ENCODE data around the gene UBL3. TPM values are rescaled to one million over a fixed set of nuclear protein-coding genes. Genes with fewer than 3 reads are reported as not detected.

Gene UBL3
- total RNA-seq, 1 experiment from 2014 or later, result 19.0 TPM

GRCh38 chr13:29750183-29750530, 100.3 kb downstream of the UBL3 start:
- H3K23me2 ChIP-seq (ENCODE audit: insufficient read length, low read depth, low read length, poor library complexity, severe bottlenecking), result no peaks in the 10 kb centered on the region
- H2AK5ac ChIP-seq (ENCODE audit: insufficient read length, low read length), result no peak overlapping the region
- H4K91ac ChIP-seq (ENCODE audit: insufficient read length, low read depth, low read length), result no peak overlapping the region
- Mint-ChIP-seq H3K36me3 (ENCODE audit: insufficient read depth in 1 of 3, low read depth in 3 of 3) (no peaks in the 10 kb centered on the region), H3K27me3 (ENCODE audit: low read depth) (no peaks in the 10 kb centered on the region), H3K9me3 (no peaks in the 10 kb centered on the region; a peak in 1 of 5 replicates), H3K27ac (no peak overlapping the region), H3K4me3 (no peak overlapping the region), H3K4me1 (peaks cover 14 to 18% of the 10 kb centered on the region in 2 experiments)
- H3K79me2 ChIP-seq (ENCODE audit: insufficient read depth, low read length), result no peaks in the 10 kb centered on the region
- H3T11ph ChIP-seq (ENCODE audit: low read length), result no peak overlapping the region
- no peak overlapping the region for H3K14ac ChIP-seq (ENCODE audit: insufficient read depth, low read length)
- no peak overlapping the region for H2AFZ ChIP-seq (ENCODE audit: low read length)
- no CpG with 5 or more reads among the region's 5 CpGs for WGBS (ENCODE audit: extremely low coverage, insufficient read length, low lambda C conversion rate)
- H3K27ac ChIP-seq (ENCODE audit: insufficient read length, low read depth, low read length), result no peak overlapping the region
- no peak overlapping the region for H3K23ac ChIP-seq (ENCODE audit: insufficient read length, low read depth, low read length)
- H3K9me3 ChIP-seq (ENCODE audit: control insufficient read depth, low read depth, low read length), result no peaks in the 10 kb centered on the region
- H3K4me2 ChIP-seq (ENCODE audit: insufficient read depth, insufficient read length, low read length), result no peak overlapping the region
- no peak overlapping the region for H2BK120ac ChIP-seq (ENCODE audit: low read depth, low read length, poor library complexity, severe bottlenecking)
- H3K4me1 ChIP-seq (ENCODE audit: insufficient read depth, low read length), result peaks cover 2% of the 10 kb centered on the region; the same call in 1 of the 2 replicates
- no peak overlapping the region for H3K56ac ChIP-seq (ENCODE audit: insufficient read length, low read depth, low read length)
- no peaks in the 10 kb centered on the region for H4K20me1 ChIP-seq (ENCODE audit: control insufficient read depth, insufficient read depth, insufficient read length)
- H3K79me1 ChIP-seq (ENCODE audit: insufficient read depth, low read depth, low read length, poor library complexity, severe bottlenecking), result no peaks in the 10 kb centered on the region
- no peak overlapping the region for H3K9ac ChIP-seq (ENCODE audit: extremely low read depth, insufficient read length, low read length)
- no peak overlapping the region for H2BK20ac ChIP-seq (ENCODE audit: low read depth, low read length, poor library complexity, severe bottlenecking)
- TF ChIP-seq CTCF (conservative IDR thresholded peaks at IDR 0.05), result no peak
- H4K8ac ChIP-seq (replicated peaks; ENCODE audit: insufficient read length, low read depth, low read length), result no peak overlapping the region
- no peak overlapping the region for H3K18ac ChIP-seq (ENCODE audit: insufficient read length, low read depth, low read length)
- H2BK15ac ChIP-seq (ENCODE audit: low read depth, low read length), result no peak overlapping the region
- no peak for DNase-seq
- H3K27me3 ChIP-seq (ENCODE audit: insufficient read depth, low read length), result no peaks in the 10 kb centered on the region
- H2BK5ac ChIP-seq (ENCODE audit: insufficient read length, low read length), result no peak overlapping the region
- no peak overlapping the region for H3K4ac ChIP-seq (ENCODE audit: low read depth, low read length)
- no peak overlapping the region for H4K5ac ChIP-seq (ENCODE audit: insufficient read length, low read depth, low read length)
- H2BK12ac ChIP-seq (ENCODE audit: insufficient read length, low read depth, low read length), result no peak overlapping the region
